ENCODE results near the gene JHY.

The JHY gene

GRCh38 chr11:122843281-122844141 is 39.0 kb upstream of the JHY start:
- no peak for TF ChIP-seq CTCF (IDR thresholded peaks at IDR 0.05; ENCODE audit: unreplicated experiment in 3 of 3)
- no peak overlapping the region for H3K4me3 Mint-ChIP-seq
- H3K36me3 Mint-ChIP-seq (ENCODE audit: low read depth): no peaks in the 10 kb centered on the region
- H3K27me3 Mint-ChIP-seq (ENCODE audit: low read depth): peaks cover 3% of the 10 kb centered on the region
- no peaks in the 10 kb centered on the region for H3K9me3 Mint-ChIP-seq
- H3K27ac Mint-ChIP-seq: no peak overlapping the region
- no peaks in the 10 kb centered on the region for H3K4me1 Mint-ChIP-seq

- no peaks in the 10 kb centered on the region for H3K9me3 Mint-ChIP-seq
- no peaks in the 10 kb centered on the region for H3K27me3 Mint-ChIP-seq (ENCODE audit: low read depth)
- no peak overlapping the region for H3K4me3 Mint-ChIP-seq
- peaks cover 6% of the 10 kb centered on the region for H3K4me1 Mint-ChIP-seq
- TF ChIP-seq CTCF (IDR thresholded peaks at IDR 0.05; ENCODE audit: unreplicated experiment in 3 of 3): no peak
- no peaks in the 10 kb centered on the region for H3K36me3 Mint-ChIP-seq (ENCODE audit: low read depth)
- H3K27ac Mint-ChIP-seq: no peak overlapping the region
Measured at GRCh38 chr11:122847466-122847865, 35.1 kb upstream of the JHY start.

- H3K4me3 Mint-ChIP-seq: no peak overlapping the region
Measured at GRCh38 chr11:122848186-122848585, 34.4 kb upstream of the JHY start.

GRCh38 chr11:122850076-122850631 is 32.4 kb upstream of the JHY start:
- H3K36me3 Mint-ChIP-seq (ENCODE audit: low read depth): no peaks in the 10 kb centered on the region
- peaks cover 6% of the 10 kb centered on the region for H3K4me1 Mint-ChIP-seq
- no peak overlapping the region for H3K4me3 Mint-ChIP-seq
- no peaks in the 10 kb centered on the region for H3K27me3 Mint-ChIP-seq (ENCODE audit: low read depth)
- H3K27ac Mint-ChIP-seq: peak overlapping the region in 1 of 3 experiments; percentile 2
- TF ChIP-seq CTCF (IDR thresholded peaks at IDR 0.05; ENCODE audit: unreplicated experiment in 3 of 3): no peak
- no peaks in the 10 kb centered on the region for H3K9me3 Mint-ChIP-seq

More at GRCh38 chr11:122848186-122848585, 34.4 kb upstream of the JHY start:
- H3K9me3 Mint-ChIP-seq: no peaks in the 10 kb centered on the region
- no peak for TF ChIP-seq CTCF (IDR thresholded peaks at IDR 0.05; ENCODE audit: unreplicated experiment in 3 of 3)
- peaks cover 6% of the 10 kb centered on the region for H3K4me1 Mint-ChIP-seq
- H3K36me3 Mint-ChIP-seq (ENCODE audit: low read depth): no peaks in the 10 kb centered on the region
- H3K27ac Mint-ChIP-seq: no peak overlapping the region
- H3K27me3 Mint-ChIP-seq (ENCODE audit: low read depth): no peaks in the 10 kb centered on the region

DNA sequence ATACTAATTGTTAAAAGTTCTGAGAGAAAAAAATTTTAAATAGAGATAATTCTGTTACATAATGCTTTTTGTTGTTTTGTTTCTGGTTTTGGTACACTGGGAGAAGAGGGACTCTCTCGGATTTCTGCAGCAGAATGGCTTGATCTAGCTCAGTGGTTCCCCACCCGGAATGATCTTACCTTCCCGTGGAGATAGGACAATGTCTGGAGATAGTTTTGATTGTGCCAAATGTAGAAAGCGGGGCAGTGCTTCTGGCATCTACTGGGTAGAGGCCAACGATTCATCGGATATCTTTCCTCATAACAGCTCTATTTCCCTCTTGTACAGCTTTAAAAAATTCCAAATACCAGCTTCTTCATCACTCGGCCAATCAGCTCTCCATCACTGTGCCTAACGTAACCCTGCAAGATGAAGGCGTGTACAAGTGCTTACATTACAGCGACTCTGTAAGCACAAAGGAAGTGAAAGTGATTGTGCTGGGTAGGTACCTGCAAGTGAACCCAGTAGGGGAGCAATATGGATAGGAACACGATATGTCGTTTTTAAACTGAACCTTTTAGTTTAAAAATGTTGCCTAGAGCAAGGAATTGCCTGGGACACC is 31.1 kb upstream of the JHY start:
- Mint-ChIP-seq H3K36me3 (ENCODE audit: low read depth) (no peaks in the 10 kb centered on the region), H3K27ac (no peak overlapping the region), H3K9me3 (no peaks in the 10 kb centered on the region), H3K4me3 (no peak overlapping the region), H3K4me1 (peaks cover 6% of the 10 kb centered on the region), H3K27me3 (ENCODE audit: low read depth) (no peaks in the 10 kb centered on the region)
- TF ChIP-seq CTCF (IDR thresholded peaks at IDR 0.05; ENCODE audit: unreplicated experiment in 3 of 3): no peak

Measured in nephron (organoid).